Testis (tissue), 2 donors: Measurements from ENCODE around the gene UPB1.

ENCODE experiments used
- CTCF ChIP-seq, 3 experiments: fragments of 450-650 bp in 2 of 3; fragments of 200-600 bp in 1 of 3; sonication (generic) in 1 of 3; IDR thresholded peaks; one replicate each; pipeline ENCODE4 v1.5.1; 2016 to 2019; ENCODE audit warnings: antibody characterized with exemption in 3 of 3, mild to moderate bottlenecking in 2 of 3, moderate library complexity in 1 of 3
- POLR2A ChIP-seq: fragments of 450-650 bp; IDR thresholded peaks from one replicate; pipeline ENCODE4 v1.6.1; 2017; ENCODE audit warnings: antibody characterized with exemption, mild to moderate bottlenecking, moderate library complexity

GRCh38 chr22:24535348-24535747, 40.2 kb downstream of the UPB1 start:
- TF ChIP-seq CTCF (IDR thresholded peaks at IDR 0.05), result no peak
- TF ChIP-seq POLR2A, result no peak
